Measurements from ENCODE around the gene VWA3B. TPM values are rescaled to one million over a fixed set of nuclear protein-coding genes. Genes with fewer than 3 reads are reported as not detected.
"Not testable (repeated sequence)": the region's sequence is repeated elsewhere in the genome, so short reads cannot be mapped to it uniquely, and the experiment has no call there.

The VWA3B gene
- total RNA-seq, 1 donor from 2014 or later = not detected

DNA sequence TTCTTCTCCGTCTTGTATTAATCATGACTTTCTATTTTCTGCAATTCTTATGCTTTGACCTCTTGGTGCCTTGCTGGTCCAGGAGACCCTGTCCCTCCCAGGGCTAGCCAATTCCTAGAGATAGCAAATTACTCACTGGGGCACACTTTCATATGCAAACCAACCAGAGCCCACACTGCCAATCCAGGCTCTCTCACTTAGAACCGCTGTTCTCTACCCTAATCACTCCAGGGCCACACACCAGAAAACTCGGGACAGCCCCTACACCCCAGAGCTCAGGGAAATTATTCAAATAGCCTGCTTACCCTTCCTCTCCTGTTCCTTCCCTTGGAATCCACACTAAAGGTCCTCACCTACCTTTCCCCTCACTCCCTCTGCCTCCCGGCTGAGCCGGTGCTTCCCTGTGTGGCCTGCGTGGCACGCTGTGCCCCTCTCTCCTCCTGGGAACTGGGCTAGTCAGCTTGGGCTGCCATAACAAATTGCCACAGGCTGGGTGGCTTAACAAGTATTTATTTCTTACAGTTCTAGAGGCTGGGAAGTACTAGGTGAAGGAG is 41.7 kb downstream of the VWA3B start:
- H3K27me3 ChIP-seq (ENCODE audit: control insufficient read depth, insufficient read depth, low read length) = no peaks in the 10 kb centered on the region
- no peaks in the 10 kb centered on the region for H3K36me3 ChIP-seq (ENCODE audit: control insufficient read depth, insufficient read depth, low read length)
- FAIRE-seq (no peak), DNase-seq (ENCODE audit: low read depth) (no peak)
- TF ChIP-seq, protein P1, sequence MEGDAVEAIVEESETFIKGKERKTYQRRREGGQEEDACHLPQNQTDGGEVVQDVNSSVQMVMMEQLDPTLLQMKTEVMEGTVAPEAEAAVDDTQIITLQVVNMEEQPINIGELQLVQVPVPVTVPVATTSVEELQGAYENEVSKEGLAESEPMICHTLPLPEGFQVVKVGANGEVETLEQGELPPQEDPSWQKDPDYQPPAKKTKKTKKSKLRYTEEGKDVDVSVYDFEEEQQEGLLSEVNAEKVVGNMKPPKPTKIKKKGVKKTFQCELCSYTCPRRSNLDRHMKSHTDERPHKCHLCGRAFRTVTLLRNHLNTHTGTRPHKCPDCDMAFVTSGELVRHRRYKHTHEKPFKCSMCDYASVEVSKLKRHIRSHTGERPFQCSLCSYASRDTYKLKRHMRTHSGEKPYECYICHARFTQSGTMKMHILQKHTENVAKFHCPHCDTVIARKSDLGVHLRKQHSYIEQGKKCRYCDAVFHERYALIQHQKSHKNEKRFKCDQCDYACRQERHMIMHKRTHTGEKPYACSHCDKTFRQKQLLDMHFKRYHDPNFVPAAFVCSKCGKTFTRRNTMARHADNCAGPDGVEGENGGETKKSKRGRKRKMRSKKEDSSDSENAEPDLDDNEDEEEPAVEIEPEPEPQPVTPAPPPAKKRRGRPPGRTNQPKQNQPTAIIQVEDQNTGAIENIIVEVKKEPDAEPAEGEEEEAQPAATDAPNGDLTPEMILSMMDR (IDR thresholded peaks at IDR 0.05; ENCODE audit: insufficient read depth, low read length, severe bottlenecking) = no peak
- H3K4me3 ChIP-seq (ENCODE audit: low read depth, low read length) = no peak overlapping the region

DNA sequence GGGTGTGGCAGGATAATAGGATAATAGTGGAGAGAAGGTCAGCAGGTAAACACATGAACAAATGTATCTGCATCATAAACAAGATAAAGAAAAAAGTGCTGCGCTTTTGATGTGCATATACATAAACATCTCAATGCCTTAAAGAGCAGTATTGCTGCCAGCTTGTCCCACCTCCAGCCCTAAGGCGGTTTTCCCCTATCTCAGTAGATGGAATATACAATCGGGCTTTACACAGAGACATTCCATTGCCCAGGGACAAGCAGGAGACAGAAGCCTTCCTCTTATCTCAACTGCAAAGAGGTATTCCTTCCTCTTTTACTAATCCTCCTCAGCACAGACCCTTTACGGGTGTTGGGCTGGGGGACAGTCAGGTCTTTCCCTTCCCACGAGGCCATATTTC is 43.1 kb downstream of the VWA3B start:
- H3K27me3 ChIP-seq (ENCODE audit: control insufficient read depth, insufficient read depth, low read length); DNase-seq (ENCODE audit: low read depth); FAIRE-seq; H3K4me3 ChIP-seq (ENCODE audit: low read depth, low read length); H3K36me3 ChIP-seq (ENCODE audit: control insufficient read depth, insufficient read depth, low read length): not testable (repeated sequence)

DNA sequence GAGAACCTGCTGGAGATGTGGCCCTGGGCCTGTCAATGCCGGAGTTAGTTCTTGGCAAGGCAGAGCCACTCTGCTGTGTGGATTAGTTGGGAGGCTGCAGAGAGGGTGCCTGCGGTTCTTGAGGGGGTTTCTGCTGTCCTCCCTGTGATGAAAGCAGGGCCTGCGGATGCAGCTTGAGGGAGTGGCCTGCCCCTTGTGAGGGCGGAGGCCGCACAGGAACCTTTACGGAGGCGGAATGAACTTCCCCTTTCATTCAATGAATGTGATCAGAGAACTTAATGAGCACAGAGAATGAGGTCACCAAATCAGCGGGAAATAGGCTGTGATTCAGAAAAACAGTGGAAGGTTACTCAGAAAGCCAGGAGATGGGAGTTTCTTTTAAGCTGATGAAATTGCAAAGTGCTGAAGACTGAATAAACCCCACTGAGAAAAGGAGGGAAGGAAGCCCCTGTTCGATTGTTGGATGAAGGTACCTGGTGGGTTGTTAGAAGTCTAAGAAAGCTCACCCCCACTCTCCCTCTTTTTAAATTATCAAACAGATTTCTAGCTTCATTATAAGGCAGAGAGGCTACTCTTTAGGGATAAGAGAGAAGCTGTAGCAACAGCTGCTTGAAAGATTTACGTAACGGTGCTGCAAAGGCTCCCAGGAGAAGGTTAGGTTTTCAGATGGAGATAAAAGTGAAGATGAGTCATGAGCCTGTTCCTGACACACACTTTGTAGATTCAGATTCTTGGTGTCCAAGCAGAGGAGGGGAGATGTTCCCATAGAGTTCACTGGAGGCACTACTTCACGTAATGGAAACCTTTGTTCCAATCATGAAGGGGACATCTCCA is 47.4 kb downstream of the VWA3B start:
- no peak overlapping the region for H3K4me3 ChIP-seq (ENCODE audit: low read depth, low read length)
- DNase-seq (ENCODE audit: low read depth) = no peak
- no peaks in the 10 kb centered on the region for H3K27me3 ChIP-seq (ENCODE audit: control insufficient read depth, insufficient read depth, low read length)
- TF ChIP-seq, protein P1 (IDR thresholded peaks at IDR 0.05; ENCODE audit: insufficient read depth, low read length, severe bottlenecking) = no peak
- H3K36me3 ChIP-seq (ENCODE audit: control insufficient read depth, insufficient read depth, low read length) = no peaks in the 10 kb centered on the region
- FAIRE-seq = no peak

DNA sequence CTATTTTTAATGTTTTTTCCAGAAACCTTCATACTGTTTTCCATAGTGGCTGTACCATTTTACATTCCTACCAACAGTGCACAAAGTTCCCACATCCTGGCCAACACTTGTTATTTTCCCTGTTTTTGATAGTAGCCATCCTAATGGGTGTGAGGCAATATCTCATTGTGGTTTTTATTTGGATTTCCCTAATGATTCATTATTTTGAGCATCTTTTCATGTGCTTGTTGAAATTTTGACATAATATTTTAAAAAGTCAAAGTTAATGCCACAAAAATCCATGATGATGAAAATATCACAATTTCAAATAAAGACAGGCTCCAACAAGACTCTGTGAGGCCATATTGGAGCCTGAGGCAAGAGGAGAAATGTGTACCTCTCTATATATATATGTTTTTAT is 50.2 kb downstream of the VWA3B start:
- peak; percentile 23 for DNase-seq (ENCODE audit: low read depth)
- FAIRE-seq = no peak
- H3K36me3 ChIP-seq (ENCODE audit: control insufficient read depth, insufficient read depth, low read length) = no peaks in the 10 kb centered on the region
- no peak overlapping the region for H3K4me3 ChIP-seq (ENCODE audit: low read depth, low read length)
- TF ChIP-seq, protein P1 (IDR thresholded peaks at IDR 0.05; ENCODE audit: insufficient read depth, low read length, severe bottlenecking) = no peak
- no peaks in the 10 kb centered on the region for H3K27me3 ChIP-seq (ENCODE audit: control insufficient read depth, insufficient read depth, low read length)

DNA sequence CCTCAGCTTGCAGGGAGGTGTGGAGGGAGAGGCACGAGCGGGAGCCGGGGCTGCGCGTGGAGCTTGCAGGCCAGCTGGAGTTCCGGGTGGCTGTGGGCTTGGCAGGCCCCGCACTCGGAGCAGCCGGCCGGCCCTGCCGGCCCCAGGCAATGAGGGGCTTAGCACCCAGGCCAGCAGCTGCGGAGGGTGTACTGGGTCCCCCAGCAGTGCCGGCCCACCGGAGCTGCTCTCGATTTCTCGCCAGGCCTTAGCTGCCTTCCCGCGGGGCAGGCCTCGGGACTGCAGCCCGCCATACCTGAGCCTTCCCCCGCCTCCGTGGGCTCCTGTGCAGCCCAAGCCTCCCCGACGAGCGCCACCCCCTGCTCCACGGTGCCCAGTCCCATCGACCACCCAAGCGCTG is 52.0 kb downstream of the VWA3B start:
- DNase-seq (ENCODE audit: low read depth); FAIRE-seq; H3K36me3 ChIP-seq (ENCODE audit: control insufficient read depth, insufficient read depth, low read length); H3K4me3 ChIP-seq (ENCODE audit: low read depth, low read length); H3K27me3 ChIP-seq (ENCODE audit: control insufficient read depth, insufficient read depth, low read length): not testable (repeated sequence)

DNA sequence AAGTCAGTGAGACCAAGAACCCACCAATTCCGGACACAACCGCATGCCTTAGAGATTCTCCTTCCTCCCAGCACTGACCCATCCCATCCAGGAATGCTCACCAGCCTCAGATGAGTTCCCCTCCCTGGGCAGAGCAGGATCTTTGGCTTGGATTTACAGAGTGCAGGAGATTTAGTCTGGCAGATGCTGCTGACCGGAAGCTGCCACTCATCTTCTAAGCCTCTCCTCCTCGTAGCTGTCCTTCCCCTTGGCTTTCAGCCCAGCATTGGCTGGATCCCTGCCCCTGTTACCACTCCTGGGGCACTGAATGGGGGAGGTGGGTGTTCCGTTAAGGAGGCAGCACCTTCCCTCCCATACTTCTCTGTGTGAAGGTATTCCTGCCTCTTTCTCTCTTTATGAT is 53.2 kb downstream of the VWA3B start:
- Histone ChIP-seq H3K27me3 (ENCODE audit: control insufficient read depth, insufficient read depth, low read length) (no peaks in the 10 kb centered on the region), H3K36me3 (ENCODE audit: control insufficient read depth, insufficient read depth, low read length) (no peaks in the 10 kb centered on the region), H3K4me3 (ENCODE audit: low read depth, low read length) (no peak overlapping the region)
- DNase-seq (ENCODE audit: low read depth) (no peak), FAIRE-seq (no peak)
- TF ChIP-seq, protein P1 (IDR thresholded peaks at IDR 0.05; ENCODE audit: insufficient read depth, low read length, severe bottlenecking) = no peak

All from bronchial epithelial cell (primary cell).